Amniotic stem cell (primary cell): ENCODE results near the gene ZMYND12.

Experiments
- DNase-seq: peaks from one replicate; lab custom pipeline; 2025; lab: John Stamatoyannopoulos, UW

ZMYND12 gene

GRCh38 chr1:42392255-42392654, 63.6 kb downstream of the ZMYND12 start:
- DNase-seq: no peak

DNA sequence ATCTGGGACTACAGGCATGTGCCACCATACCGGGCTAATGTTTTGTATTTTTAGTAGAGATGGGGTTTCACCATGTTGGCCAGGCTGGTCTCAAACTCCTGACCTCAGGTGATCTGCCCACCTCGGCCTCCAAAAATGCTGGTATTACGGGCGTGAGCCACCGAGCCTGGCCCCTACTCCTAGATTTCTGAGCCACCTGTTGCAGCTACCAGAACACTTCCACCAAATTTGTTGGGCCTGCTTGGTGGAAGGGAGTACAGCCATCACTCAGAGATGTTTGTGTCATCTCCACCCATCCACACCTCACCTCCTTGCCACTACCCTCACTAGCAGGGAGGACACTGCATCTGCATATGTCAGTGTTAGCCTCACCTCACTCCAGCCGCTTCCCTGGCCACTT, 69.8 kb downstream of the ZMYND12 start:
- no peak for DNase-seq

DNA sequence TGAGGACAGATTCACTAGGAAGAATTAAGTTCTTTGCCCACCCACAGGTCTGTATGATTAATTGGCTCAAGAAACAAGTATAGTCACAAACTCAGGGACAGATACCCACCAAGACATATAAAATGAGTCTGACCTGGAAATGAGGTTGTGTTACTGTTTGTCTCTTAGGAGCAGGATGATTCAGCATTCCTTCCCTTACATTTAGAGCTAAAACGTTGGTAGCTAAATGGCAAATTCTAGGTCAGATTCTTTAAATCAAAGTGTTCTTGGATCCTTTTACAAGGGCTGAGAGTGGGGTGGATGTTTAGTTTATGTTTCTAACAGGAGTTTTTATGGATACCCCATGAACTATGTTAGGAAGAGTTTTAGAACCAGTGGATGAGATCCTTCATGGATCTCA, 70.5 kb downstream of the ZMYND12 start:
- no peak for DNase-seq

GRCh38 chr1:42381280-42381673, 74.5 kb downstream of the ZMYND12 start:
- DNase-seq: no peak

DNA sequence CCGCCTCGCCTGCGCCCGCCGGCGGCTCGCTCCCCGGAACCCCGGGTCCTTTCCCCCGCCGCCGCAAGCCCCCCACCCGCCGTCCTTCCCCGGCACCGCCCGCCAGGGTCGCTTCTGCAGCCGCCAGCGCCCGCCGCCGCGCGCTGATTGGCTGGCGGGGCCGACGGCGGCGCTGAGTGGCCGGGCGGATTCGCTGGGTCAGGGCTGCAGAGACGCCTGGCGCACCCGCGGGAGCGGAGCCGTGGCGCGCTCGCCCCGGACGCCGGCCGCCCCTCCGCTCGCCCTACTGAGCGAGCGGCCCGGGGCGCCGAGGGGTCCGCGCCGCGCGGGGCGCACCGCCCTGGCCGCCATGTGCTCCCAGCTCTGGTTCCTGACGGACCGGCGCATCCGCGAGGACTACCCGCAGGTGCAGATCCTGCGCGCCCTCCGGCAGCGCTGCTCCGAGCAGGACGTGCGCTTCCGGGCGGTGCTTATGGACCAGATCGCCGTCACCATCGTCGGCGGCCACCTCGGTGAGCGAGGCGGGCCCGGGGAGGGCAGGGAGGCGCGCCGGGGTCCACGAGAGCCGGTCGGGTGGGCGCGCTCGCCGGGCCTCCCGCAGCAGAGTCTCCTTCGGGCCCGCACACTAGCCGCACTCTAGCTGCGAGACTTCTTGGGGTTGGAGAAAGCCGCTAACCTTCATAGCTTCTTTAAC, 75.1 kb downstream of the ZMYND12 start, which contains the start of gene RIMKLA:
RIMKLA (plus strand) TSS at position 207 of the 694 bp plus-strand sequence; CDS start at position 350, 143 bp downstream.
- no peak for DNase-seq
